ENCODE measurements around the gene COX5B. TPM values are rescaled to one million over a fixed set of nuclear protein-coding genes. Genes with fewer than 3 reads are reported as not detected.

Gene COX5B
- total and polyA plus RNA-seq, 9 of the 15 experiments (the other 6 are each of a cell fraction or from before 2014, with no cell fraction given), result 154 to 1,424 (median 487) TPM

DNA sequence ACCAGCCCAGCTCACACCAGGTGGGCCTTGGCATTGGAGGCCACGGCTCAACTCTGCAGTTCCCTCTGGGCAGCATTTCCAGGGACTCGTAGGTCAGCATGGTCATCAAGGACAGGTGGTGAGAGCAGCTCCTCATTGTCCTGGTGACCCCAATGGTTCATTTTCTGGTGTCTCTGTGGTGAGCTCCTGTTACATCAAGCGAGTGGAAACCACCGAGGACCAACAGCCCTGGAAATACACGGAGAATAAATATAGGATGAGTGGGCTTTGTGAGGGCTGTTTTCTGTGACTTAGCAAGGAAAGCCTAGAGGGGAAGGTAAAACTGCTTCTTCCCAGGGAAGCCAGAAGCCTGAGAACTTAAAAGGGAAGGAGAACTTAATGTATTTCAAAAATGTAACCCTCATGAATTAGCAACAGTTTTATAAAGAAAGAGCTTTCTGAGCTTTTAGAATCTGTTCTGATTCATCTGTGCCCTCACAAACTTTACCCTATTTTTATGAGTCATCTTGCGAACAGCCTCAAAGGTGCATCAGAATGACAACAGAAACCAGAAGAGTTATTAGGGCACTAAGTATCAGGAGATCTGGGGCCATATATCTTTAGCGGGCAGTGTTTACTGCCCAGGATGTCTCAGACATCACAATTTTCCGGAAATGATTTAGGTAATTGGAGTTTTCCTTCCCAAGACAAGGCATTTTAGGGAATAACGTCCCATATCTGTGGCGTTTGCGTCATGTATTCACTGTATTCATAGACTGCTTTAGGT is 42.4 kb downstream of the COX5B start:
- no peak for FAIRE-seq
- POLR2A ChIA-PET, result no interaction called here
- peak overlapping the region; percentile 43; the same call in 1 of the 2 replicates for H2AFZ ChIP-seq (ENCODE audit: low read depth, low read length)

More for the DNA sequence above, 42.4 kb downstream of the COX5B start:
- no peak overlapping the region for H3K4me3 ChIP-seq
- H3K9me3 ChIP-seq (replicated peaks; ENCODE audit: control insufficient read depth, insufficient read depth, low read depth, low read length), result no peaks in the 10 kb centered on the region
- H3K9me1 ChIP-seq (ENCODE audit: control insufficient read depth, insufficient read depth, low read length), result no peaks in the 10 kb centered on the region
- H3K79me2 ChIP-seq (ENCODE audit: control insufficient read depth, insufficient read depth, low read length), result no peaks in the 10 kb centered on the region
- H3K27me3 ChIP-seq (ENCODE audit: control insufficient read depth in 2 of 2, insufficient read depth in 2 of 2, low read length in 2 of 2), result no peaks in the 10 kb centered on the region
- no TSS peak for BruUV-seq (replicated peaks)
- no peak for TF ChIP-seq IRF1 (CRISPR knock-in tag; IDR thresholded peaks at IDR 0.05; ENCODE audit: borderline replicate concordance)
- TF ChIP-seq, protein P1, sequence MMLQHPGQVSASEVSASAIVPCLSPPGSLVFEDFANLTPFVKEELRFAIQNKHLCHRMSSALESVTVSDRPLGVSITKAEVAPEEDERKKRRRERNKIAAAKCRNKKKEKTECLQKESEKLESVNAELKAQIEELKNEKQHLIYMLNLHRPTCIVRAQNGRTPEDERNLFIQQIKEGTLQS (IDR thresholded peaks at IDR 0.05), result peak; percentile 22; the same call in 1 of the 2 replicates
- TF ChIP-seq, protein P1 (CRISPR knock-in tag; conservative IDR thresholded peaks at IDR 0.05), result no peak
- H3K4me1 ChIP-seq (replicated peaks in 1 of 2; ENCODE audit: control insufficient read depth in 2 of 2, insufficient read depth in 2 of 2, low read length in 2 of 2), result peaks cover 0 to 3% of the 10 kb centered on the region in 2 experiments; a peak in 1 of 5 replicates
- no peak overlapping the region for H3K9ac ChIP-seq (ENCODE audit: insufficient read depth in 1 of 2, low read depth in 2 of 2, low read length in 2 of 2)
- no peaks in the 10 kb centered on the region for H3K36me3 ChIP-seq (ENCODE audit: control insufficient read depth, insufficient read depth, low read length)
- CTCF ChIA-PET (ENCODE audit: low intra/inter-chr PET ratio), result no interaction called here
- no peak overlapping the region for H3K27ac ChIP-seq (ENCODE audit: extremely low read depth, low read depth, low read length)
- H4K20me1 ChIP-seq (replicated peaks; ENCODE audit: control insufficient read depth, insufficient read depth, low read length), result no peaks in the 10 kb centered on the region
- intact Hi-C loops (cut with micrococcal nuclease) (no loop called here), in situ Hi-C loops (cut with MboI) (no loop called here)
- DNase-seq (ENCODE audit: extremely low read depth in 1 of 4, low spot score in 3 of 4) (no peak), ATAC-seq (no peak)
- no peak overlapping the region for H3K4me2 ChIP-seq (ENCODE audit: insufficient read depth, low read length)
- WGBS (ENCODE audit: insufficient coverage, low coverage, missing lambda C conversion rate), result 28% methylated on average over 11 of the region's 11 CpGs

Data from K562 (cell line).